Forelimb muscle (tissue), 1 donor: ENCODE data around the gene NHLRC2. TPM values are rescaled to one million over a fixed set of nuclear protein-coding genes. Genes with fewer than 3 reads are reported as not detected.
"Not testable (repeated sequence)": the region's sequence is repeated elsewhere in the genome, so short reads cannot be mapped to it uniquely, and the experiment has no call there.

Experiments used
- DNase-seq: peaks from one replicate; pipeline ENCODE4 v3.0.0-alpha.2; 2013; ENCODE audit warnings: low read depth
- polyA plus RNA-seq: library from polyadenylated mRNA; unstranded; fragments of 120-200 nt; gene quantifications from one replicate; pipeline ENCODE4 v1.2.1, GENCODE V29; 2013; ENCODE audit not compliant: insufficient read length

Gene NHLRC2
- polyA plus RNA-seq, 1 donor, result 16.1 TPM

DNA sequence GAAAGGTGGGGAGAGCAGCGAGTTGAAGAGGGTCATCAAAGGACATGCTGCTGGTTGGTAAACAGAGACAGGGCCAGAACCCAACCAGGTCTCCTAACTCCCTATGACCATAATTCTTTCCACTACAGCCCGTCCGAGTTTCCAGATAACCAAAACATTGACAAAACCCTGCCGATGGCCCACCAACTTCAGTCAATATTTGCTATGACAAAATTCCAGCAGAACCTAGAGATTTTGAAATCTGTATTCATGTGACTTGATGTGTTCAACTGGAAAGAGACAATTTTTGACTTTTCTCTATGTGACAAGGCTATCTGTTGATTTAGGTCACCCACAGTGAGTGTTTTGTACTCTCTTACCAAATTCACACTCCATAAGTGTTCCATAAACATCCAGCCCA, 86.7 kb downstream of the NHLRC2 start:
- no peak for DNase-seq

DNA sequence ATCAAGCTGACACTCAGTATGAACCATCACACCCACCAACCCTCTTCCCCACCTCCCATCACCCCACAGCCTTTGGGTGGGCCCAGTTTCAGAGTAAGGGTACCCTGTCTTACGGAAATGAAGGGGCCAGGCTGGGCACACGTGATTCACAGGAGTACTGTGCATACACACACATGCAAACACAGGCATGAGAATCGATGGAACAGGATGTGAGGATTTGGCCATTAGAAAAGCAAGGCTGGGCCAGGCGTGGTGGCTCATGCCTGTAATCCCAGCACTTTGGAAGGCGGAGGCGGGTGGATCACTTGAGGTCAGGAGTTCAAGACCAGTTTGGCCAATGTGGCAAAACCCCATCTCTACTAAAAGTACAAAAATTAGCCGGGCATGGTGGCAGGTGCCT, 88.7 kb downstream of the NHLRC2 start:
- not testable (repeated sequence) for DNase-seq

DNA sequence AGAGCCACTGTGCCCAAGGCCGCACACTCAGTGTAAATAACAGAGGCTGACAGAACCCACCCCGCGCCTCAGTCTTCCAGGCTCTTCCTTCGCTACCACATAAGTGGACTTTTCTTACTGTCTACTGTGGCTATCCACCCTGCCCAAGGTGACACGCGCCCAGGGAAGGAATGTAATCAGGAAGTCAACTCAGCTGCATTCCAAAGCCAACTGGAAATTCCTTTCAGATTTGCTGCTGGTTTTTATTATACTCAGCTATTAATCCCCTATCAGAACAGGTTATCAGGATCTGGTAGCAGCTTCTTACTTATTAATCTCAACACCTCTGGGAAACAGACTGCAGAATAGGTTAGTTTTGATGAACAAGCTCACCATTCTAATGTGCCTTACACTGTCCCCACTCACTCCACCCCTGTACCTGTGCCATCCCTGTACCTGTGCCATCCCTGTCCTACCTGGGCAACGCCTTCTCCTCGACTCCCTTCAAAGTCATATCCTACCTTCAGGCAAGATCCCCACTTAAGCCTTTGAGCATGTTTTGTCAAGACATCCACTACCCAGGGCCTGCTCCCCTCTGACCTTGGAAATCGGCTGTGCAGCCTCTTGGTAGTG, 90.7 kb downstream of the NHLRC2 start:
- no peak for DNase-seq

DNA sequence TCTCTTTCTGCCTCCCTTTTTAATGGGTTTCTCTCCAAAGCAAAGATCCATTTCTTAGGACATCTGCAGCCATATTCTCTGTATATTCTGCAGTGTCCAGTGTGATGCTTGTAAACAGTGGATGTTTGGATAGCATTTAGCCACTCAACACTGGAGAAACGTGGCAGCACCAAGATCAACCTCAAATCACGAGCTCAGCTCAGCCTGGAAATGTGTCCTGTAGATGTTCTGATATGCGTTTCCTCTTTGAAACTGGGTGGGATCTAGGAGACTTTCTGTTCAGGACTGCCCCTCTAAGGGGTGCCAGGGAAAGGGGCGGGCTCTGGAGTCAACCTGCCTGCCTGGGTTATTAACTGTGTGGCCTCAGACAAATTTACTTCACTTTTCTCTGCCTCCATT, 91.2 kb downstream of the NHLRC2 start:
- no peak for DNase-seq

DNA sequence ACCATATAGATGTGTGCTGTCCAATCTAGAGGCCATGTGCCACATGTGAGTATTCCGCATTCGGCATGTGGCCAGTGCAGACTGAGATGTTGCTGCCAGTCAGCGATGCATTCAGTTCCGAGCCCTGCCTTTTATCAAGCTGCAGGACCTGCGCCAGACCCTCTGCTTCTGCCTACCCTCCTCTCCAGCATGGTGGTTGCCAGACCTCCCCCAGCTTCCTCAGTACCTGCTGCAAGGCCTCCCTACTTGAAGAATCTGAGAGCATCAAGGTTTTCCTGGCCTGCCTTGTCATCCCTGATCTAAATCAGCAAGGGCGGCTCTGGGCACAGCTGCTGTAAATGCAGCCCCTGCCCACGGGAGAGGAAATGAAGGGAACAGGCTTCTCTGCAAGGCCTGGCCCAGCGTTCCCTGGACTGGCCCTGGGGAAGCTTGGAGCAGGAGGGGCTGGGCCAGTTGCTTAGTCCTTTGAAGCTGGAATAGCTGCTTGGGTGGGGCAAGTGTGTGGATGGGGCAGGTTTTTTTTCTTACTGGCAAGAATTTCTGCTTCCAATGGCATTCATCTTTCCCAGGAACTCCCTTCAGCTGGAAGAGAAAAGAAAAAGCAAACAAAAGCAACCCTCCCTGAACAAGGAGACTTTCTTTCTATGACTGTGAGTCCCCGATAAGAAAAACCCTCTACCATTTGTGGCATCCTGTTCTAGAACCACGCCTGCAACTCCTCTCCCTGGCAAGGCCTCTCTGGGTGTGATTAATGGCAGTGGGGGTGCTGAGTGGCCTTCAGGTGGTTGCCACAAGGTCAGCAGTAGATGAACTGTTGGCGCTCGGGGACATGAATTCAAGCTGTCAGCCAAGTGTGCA, 93.0 kb downstream of the NHLRC2 start:
- no peak for DNase-seq

DNA sequence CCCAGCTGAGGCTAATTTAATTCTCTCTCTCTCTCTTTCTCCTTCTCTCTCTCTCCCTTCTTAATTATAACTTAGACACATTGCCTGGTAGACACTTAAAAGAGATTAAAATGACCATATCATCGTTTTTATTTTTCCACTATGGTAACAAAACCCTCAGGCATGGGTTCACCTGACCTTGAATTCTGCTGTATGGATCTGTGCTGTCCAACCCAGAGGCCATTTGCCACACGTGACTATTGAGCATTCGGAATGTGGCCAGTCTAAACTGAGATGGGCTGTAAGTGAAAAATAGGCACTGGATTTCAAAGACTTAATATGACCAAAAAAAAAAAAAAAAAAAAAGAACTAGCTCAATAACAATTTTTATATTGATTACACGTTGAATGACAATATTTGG, 93.6 kb downstream of the NHLRC2 start:
- no peak for DNase-seq

DNA sequence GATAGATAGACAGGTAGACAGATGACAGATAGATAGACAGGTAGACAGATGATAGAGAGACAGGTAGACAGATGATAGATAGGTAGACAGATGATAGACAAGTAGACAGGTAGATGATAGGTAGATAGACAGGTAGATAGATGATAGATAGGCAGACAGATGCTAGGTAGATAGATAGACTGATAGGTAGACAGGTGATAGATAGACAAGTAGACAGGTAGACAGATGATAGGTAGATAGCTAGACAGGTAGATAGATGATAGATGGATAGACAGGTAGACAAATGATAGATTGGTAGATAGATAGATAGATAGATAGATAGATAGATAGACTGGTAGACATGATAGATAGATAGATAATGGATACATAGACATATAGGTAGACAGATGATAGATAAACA, 95.8 kb downstream of the NHLRC2 start:
- DNase-seq, result no peak

DNA sequence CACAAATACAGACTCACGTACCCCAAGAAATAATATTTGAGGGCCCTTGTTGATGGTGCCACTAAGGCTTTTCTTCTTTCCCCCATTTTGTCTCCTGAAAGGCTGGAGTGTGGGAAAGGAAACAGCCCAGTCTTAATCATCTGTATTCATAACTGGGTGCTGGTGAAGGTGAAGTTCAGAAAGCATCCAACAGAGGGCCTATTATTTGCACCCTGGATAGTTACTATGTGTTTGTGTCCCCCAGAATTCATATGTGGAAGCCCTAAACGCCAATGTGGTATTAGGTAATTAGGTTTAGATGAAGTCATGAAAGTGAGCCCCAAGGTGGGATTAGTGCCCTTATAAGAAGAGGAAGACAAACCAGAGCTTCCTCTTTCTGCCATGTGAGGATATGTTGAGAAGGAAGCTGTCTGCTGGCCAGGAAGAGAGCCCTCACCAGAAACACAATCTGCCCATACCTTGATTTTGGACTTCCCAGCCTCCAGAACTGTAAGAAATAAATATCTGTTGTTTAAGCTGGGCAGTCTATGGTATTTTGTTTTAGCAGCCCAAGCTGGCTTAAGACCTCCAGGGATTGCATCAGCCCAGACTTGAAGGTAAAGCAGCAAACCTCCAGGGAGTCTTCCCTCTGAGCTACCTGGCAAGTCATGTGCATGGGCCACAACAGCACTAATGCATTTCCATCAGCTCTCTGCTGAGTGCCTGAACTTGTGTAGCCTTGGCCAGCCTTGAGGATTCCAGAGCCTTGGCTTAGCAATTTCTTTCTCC, 99.2 kb downstream of the NHLRC2 start:
- DNase-seq, result no peak

DNA sequence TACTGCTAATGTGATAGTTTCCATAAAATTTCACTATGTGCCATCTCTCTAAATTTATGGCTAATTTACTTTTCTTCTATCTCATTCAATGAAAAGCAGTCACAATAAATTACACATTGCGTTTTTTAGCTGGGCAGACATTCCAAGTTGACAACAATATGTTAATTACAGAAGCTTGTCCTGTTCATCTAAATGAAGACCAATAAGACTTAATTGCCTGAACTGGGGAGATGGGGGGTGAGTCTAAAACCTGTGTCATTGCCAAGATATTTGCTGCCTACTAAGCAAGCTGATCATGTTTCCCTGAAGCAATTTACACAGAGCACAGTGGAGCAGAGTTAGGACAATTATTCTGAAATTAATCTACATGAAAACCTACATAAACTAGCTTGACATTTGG, 99.9 kb downstream of the NHLRC2 start:
- no peak for DNase-seq

DNA sequence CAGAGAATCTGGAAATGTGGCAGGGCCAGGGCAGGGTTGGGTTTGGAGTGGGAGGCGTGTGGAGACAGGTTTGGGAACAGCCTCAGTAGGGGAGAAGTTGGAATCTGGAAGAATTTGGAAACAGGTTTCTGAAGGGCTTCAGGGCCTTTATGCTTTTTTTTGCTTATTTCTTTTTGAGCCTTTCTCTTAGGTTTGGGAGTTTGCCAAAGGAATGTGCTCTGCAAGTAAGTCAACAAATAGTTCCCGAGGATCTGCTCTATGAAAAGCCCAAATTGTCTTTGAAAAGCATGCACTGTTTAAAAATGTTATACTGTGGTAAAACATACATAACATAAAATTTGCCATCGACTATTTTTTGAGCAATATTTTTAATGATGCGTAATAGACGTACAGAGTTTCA, 102.6 kb downstream of the NHLRC2 start:
- DNase-seq, result no peak

DNA sequence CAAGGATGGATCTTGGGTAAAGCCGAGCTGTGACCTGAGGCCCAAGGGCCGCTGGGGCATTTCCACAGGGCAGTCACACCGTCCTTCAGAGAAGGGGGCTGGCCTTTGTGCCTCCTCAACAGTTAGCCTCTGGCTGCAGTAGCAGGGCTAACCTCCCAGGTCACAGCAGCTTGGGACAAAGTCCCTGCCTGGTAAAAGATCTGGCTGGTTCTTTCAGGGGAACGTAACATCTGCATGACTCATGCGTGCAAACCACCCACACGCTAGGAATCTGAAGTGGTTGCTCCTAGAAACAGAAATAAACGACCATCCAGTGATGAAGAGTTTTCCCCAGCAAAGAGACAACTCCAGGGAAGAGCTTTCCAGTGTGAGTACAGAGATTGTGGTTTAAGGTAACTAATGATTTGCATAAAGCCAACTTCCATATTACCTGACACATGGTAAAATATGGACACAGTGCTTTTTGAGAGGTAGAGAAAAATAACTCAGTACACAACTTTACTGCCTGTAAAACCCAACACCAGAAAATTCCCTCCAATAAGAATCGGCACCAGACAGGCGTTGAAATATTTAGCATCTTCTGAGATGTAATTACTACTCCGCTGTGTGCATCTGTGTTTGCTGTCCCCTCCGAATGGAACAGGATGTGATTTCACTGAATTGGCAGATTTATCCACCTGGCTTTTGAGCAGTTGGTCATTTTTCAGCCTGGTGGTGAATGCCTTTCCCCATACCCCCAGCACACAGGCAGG, 104.3 kb downstream of the NHLRC2 start:
- no peak for DNase-seq

DNA sequence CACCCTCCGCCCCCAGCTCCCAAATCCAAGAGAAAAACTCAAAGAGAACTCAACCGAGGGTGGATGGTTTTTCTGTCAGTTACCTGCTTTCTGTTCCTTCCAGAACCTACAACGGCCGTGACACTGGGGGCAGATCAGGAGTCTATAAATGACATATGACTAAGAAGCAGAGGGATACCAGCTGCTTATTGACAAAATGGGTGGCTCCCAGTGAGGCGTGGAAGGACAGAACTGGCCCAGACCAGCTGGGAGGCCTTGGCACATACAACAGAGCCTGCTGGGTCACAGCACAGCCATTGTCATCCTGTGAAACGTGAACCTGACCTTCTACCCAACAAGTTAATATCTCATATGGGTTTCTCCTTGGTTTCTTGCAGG, 104.9 kb downstream of the NHLRC2 start:
- no peak for DNase-seq

DNA sequence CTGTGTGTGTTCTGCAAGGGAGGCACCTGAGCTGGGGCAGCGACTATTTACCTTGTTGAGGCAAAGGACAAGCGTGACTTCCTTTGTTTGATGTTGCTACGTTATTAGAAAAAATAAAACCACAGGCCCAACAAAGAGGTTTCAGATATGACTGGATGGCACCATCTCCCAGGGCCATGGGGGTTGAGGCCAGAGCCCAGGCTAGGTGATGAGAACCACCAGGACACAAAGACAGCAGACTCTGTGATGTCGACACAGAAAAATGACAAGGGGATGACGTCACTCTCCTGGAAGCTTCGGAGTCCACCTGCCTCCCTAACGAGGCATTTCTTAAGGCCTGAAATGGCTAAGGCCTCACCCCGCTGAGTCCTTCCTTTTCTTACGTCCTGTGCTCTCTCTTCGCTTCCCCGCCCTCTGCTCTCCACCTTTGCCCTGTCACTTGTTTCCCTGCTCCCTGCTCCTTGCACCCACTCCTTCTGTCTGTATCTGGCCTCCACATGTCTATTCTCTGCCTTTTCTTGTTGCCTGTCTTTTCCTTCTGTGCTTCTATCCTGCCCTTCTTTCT, 106.2 kb downstream of the NHLRC2 start:
- no peak for DNase-seq

DNA sequence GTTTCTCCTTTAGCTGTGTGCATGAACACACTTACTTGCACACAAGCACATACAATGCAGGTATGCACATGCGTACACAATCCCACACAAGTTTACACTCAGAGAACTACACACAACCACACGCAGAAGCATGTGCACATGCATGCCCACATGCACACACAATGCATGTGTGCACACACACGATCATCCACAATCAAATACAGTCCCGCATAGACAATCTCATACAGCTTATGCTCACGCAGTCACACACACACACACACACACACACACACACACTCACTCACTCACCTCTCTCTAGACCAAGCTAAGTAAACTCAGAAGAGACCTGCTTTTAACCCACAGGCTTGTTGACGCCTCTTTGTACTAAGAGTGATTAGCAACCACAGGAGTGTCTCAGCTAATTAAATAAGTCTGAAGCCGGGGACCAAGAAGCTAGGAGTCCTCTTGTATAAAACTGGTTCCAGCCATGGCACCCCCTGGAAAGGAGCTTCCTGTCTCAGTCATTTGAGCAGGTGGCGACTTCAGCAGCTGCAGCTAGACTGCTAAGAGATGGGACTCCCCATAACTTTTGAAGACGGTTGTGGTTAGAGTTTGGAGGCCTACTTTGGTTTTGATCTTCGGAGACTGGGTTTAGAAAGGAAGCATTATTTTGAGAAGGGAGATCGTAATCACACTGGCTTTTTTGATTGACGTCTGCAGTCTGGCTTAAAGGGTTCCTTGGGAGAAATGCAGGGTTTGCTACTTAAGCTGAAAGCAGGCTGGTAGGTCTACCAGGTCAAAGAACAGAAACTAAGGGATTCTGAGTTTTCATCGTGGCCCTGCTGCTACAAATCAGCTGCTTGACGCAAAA, 106.9 kb downstream of the NHLRC2 start:
- DNase-seq, result no peak

DNA sequence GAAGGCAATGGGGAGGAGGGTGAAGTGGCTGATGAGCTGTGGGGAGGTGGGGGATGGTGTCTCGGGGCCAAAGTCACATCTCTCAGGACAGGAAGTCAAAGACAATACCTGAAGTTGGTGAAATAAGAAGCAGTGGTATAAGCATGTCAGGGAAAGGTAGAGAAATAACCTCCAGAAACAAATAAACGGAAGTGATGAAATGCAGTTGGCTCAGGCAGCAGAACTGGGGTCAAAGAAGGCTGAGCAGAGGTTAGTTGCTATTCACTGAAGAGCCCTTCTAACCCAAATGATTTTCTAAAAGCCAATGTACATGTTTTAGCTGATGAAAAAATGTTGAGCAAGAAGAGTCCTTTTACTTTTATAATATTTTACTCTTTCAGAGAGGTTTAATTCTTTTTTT, 110.6 kb downstream of the NHLRC2 start:
- DNase-seq, result no peak

DNA sequence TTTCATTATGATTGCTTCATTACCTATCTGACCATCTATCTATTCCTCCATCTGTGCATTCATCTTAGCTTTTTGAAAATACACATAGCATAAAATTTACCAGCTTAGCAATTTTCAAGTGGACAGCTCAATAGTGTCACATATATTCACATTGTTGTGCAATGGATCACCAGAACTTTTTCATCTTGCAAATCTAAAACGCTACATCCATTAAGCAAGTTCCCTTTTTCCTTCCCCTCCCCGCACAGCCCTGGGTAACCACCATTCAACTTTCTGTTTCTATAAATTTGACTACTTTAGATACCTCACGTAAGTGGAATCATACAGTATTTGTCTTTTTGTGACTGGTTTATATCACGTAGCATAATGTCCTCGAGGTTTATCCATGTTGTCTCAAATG, 111.2 kb downstream of the NHLRC2 start:
- no peak for DNase-seq
